ENCODE measurements around the gene UST.

GRCh38 chr6:148724428-148724827, 22.4 kb upstream of the UST start:
- no peak for TF ChIP-seq CTCF (IDR thresholded peaks at IDR 0.05)
- TF ChIP-seq EZH2 (IDR thresholded peaks at IDR 0.05; ENCODE audit: borderline replicate concordance, insufficient read depth, low read depth, low read length, poor library complexity, severe bottlenecking): no peak
